ENCODE results near the gene XKR3. TPM values are rescaled to one million over a fixed set of nuclear protein-coding genes. Genes with fewer than 3 reads are reported as not detected.

XKR3 gene
- total RNA-seq, 1 experiment from 2014 or later, result not detected

DNA sequence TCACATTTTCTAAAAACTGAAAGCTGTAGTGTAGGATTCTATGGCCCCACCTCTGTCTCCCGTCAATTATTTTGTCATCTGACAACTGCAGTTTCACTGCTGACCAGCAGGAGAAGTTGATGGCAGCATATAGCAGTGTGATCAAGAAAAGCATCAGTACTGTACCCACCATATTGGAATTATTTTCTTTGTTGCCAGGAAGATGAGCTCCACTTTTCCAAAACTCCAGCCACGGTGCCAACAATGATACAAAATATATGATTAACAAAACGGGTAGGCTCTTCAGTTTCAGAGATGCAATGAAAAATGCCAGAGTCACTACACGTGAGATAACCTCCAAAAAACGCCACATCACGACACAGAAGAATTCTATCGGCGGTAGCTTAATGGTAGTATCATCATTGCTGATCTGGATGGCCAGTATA, 41.3 kb downstream of the XKR3 start:
- intact Hi-C loops (cut with micrococcal nuclease), result no loop called here
- Mint-ChIP-seq H3K27me3 (ENCODE audit: insufficient read depth, unreplicated experiment) (no peaks in the 10 kb centered on the region), H3K36me3 (ENCODE audit: insufficient read depth, unreplicated experiment) (no peaks in the 10 kb centered on the region), H3K4me1 (ENCODE audit: insufficient read depth, unreplicated experiment) (no peaks in the 10 kb centered on the region), H3K4me3 (ENCODE audit: unreplicated experiment) (no peak overlapping the region), H3K9me3 (ENCODE audit: unreplicated experiment) (no peaks in the 10 kb centered on the region), H3K27ac (ENCODE audit: low read depth, unreplicated experiment) (no peak overlapping the region)
- DNase-seq (ENCODE audit: unreplicated experiment), result peak; percentile 54
- ChIA-PET POLR2A (no interaction called here), CTCF (interaction anchor here (0.5 to 2.9 kb wide), 8 partner anchors 9 to 133 kb away, joined by 3 to 15 read pairs (median 4); no protein-coding TSS in a partner anchor)
- TF ChIP-seq, protein P1, sequence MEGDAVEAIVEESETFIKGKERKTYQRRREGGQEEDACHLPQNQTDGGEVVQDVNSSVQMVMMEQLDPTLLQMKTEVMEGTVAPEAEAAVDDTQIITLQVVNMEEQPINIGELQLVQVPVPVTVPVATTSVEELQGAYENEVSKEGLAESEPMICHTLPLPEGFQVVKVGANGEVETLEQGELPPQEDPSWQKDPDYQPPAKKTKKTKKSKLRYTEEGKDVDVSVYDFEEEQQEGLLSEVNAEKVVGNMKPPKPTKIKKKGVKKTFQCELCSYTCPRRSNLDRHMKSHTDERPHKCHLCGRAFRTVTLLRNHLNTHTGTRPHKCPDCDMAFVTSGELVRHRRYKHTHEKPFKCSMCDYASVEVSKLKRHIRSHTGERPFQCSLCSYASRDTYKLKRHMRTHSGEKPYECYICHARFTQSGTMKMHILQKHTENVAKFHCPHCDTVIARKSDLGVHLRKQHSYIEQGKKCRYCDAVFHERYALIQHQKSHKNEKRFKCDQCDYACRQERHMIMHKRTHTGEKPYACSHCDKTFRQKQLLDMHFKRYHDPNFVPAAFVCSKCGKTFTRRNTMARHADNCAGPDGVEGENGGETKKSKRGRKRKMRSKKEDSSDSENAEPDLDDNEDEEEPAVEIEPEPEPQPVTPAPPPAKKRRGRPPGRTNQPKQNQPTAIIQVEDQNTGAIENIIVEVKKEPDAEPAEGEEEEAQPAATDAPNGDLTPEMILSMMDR (IDR thresholded peaks at IDR 0.05; ENCODE audit: unreplicated experiment), result peak; percentile 36
- no TSS peak for BruUV-seq (replicated peaks)

DNA sequence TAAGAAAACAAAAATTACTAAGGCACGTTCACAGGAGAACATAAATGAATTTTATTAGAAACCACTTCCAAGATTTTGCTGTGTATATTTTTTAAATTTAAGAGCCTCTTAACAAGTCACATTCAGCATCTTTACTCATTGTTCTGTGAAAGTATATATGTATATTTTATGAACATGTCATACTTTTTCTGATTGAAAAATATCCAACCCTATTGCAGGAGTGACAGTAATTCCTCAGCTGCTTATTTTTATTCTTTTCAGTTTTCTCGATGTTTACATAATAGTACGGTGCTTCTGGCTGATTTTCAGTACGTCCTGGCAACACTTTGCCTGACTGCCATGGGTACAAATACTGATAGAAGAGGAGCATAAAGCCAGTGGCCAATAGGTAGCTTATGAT, 41.8 kb downstream of the XKR3 start:
- no peak for DNase-seq (ENCODE audit: unreplicated experiment)
- Mint-ChIP-seq H3K9me3 (ENCODE audit: unreplicated experiment) (no peaks in the 10 kb centered on the region), H3K27me3 (ENCODE audit: insufficient read depth, unreplicated experiment) (no peaks in the 10 kb centered on the region), H3K4me1 (ENCODE audit: insufficient read depth, unreplicated experiment) (no peaks in the 10 kb centered on the region), H3K36me3 (ENCODE audit: insufficient read depth, unreplicated experiment) (no peaks in the 10 kb centered on the region), H3K4me3 (ENCODE audit: unreplicated experiment) (no peak overlapping the region), H3K27ac (ENCODE audit: low read depth, unreplicated experiment) (no peak overlapping the region)
- no TSS peak for BruUV-seq (replicated peaks)
- ChIA-PET CTCF (interaction anchor here (0.5 to 2.9 kb wide), 7 partner anchors 9 to 133 kb away, joined by 3 to 15 read pairs (median 4); no protein-coding TSS in a partner anchor), POLR2A (no interaction called here)
- TF ChIP-seq, protein P1 (IDR thresholded peaks at IDR 0.05; ENCODE audit: unreplicated experiment), result no peak
- intact Hi-C loops (cut with micrococcal nuclease), result no loop called here

DNA sequence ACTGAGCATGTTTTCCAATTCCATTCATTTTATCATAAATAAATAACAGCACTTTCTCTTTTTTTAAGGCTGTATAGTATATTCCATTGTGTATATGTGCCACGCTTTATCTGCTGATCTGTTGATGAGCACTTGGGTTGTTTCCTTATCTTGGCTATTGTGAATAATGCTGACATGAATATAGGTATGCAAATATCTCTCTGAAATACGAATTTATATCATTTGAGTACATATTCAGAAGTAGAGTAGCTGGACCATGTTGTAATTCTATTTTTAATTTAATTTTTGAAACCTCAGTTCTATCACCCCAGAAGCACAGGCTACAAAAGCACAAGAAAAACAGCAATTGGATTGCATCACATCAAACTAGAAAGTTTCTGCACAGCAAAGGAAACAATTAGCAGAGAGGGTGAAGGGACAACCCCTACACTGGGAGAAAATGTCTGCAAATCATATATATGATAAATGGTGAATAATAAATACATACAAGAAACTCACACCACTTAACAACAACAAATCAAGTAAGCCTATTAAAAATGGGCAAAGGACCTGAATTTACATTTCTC, 43.4 kb downstream of the XKR3 start:
- Mint-ChIP-seq H3K27ac (ENCODE audit: low read depth, unreplicated experiment) (no peak overlapping the region), H3K36me3 (ENCODE audit: insufficient read depth, unreplicated experiment) (no peaks in the 10 kb centered on the region), H3K4me1 (ENCODE audit: insufficient read depth, unreplicated experiment) (no peaks in the 10 kb centered on the region), H3K9me3 (ENCODE audit: unreplicated experiment) (no peaks in the 10 kb centered on the region), H3K27me3 (ENCODE audit: insufficient read depth, unreplicated experiment) (no peaks in the 10 kb centered on the region), H3K4me3 (ENCODE audit: unreplicated experiment) (no peak overlapping the region)
- ChIA-PET POLR2A (no interaction called here), CTCF (no interaction called here)
- BruUV-seq (replicated peaks), result no TSS peak
- TF ChIP-seq, protein P1 (IDR thresholded peaks at IDR 0.05; ENCODE audit: unreplicated experiment), result no peak
- no peak for DNase-seq (ENCODE audit: unreplicated experiment)
- intact Hi-C loops (cut with micrococcal nuclease), result no loop called here

DNA sequence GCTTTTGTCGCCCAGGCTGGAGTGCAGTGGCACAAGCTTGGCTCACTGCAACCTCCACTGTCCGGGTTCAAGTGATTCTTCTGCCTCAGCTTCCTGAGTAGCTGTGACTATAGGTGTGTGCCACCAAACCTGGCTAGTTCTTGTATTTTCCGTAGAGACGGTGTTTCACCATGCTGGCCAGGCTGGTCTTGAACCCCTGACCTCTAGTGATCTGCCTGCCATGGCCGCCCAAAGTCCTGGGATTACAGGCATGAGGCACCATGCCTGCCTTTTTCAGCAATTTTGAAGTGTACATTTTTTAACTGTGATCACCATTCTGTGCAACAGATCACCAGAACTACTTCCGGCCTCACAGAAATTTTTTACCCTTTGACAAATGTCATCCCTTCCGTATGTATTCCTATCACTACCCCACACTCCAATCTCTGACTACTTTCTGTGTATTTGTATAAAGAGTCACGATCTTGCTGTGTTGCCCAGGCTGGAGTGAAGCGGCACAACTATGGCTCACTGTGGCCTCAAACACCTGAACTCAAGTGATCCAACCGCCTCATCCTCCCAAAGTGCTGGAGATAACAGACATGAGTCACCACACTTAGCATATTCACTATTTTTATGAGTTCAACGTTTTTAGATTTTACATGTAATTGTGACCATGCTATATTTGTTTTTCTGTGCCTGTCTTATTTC, 44.0 kb downstream of the XKR3 start:
- Mint-ChIP-seq H3K27ac (ENCODE audit: low read depth, unreplicated experiment) (no peak overlapping the region), H3K9me3 (ENCODE audit: unreplicated experiment) (no peaks in the 10 kb centered on the region), H3K4me3 (ENCODE audit: unreplicated experiment) (no peak overlapping the region), H3K27me3 (ENCODE audit: insufficient read depth, unreplicated experiment) (no peaks in the 10 kb centered on the region), H3K36me3 (ENCODE audit: insufficient read depth, unreplicated experiment) (no peaks in the 10 kb centered on the region), H3K4me1 (ENCODE audit: insufficient read depth, unreplicated experiment) (no peaks in the 10 kb centered on the region)
- intact Hi-C loops (cut with micrococcal nuclease), result no loop called here
- TF ChIP-seq, protein P1 (IDR thresholded peaks at IDR 0.05; ENCODE audit: unreplicated experiment), result no peak
- no peak for DNase-seq (ENCODE audit: unreplicated experiment)
- CTCF ChIA-PET, result no interaction called here
- BruUV-seq (replicated peaks), result no TSS peak
- POLR2A ChIA-PET, result no interaction called here

Measured in MCF 10A (cell line).